Activated B cell treated with CpG ODN at 0.5 μM for 24 hours (primary cell): ENCODE measurements around the gene SLC25A24. TPM values are rescaled to one million over a fixed set of nuclear protein-coding genes. Genes with fewer than 3 reads are reported as not detected.
"Not testable (repeated sequence)": the region's sequence is repeated elsewhere in the genome, so short reads cannot be mapped to it uniquely, and the experiment has no call there.

Experiments used
- ATAC-seq: fragments of 200-7000 bp; cut with Tn5 transposase; one replicate; pipeline ENCODE4 v1.10.0; 2021; ENCODE audit warnings: low read depth, mild to moderate bottlenecking, moderate library complexity
- CTCF ChIA-PET: fragments of 350-600 bp; sonication (Branson Sonifier 250); formaldehyde crosslinking; loops from one replicate; lab custom pipeline; 2021; ENCODE audit warnings: antibody characterized with exemption; lab: Charles Lee
- POLR2A ChIA-PET: fragments of 350-600 bp; sonication (Branson Sonifier 250); formaldehyde crosslinking; loops from one replicate; lab custom pipeline; 2021; ENCODE audit warnings: antibody characterized with exemption; lab: Charles Lee
- DNase-seq: peaks from one replicate; pipeline ENCODE4 v3.0.0; 2022
- H3K27ac Mint-ChIP-seq: one replicate; pipeline ENCODE4 v1.8.0; 2020; ENCODE audit warnings: mixed read lengths
- H3K27me3 Mint-ChIP-seq: one replicate; pipeline ENCODE4 v1.8.0; 2021; ENCODE audit warnings: mixed read lengths
- H3K36me3 Mint-ChIP-seq: one replicate; pipeline ENCODE4 v1.8.0; 2021; ENCODE audit warnings: low read depth, mixed read lengths
- H3K4me1 Mint-ChIP-seq: one replicate; pipeline ENCODE4 v1.8.0; 2021; ENCODE audit warnings: mixed read lengths
- H3K4me3 Mint-ChIP-seq: one replicate; pipeline ENCODE4 v1.8.0; 2020; ENCODE audit warnings: mild to moderate bottlenecking, mixed read lengths
- H3K9me3 Mint-ChIP-seq: one replicate; pipeline ENCODE4 v1.8.0; 2020; ENCODE audit warnings: mixed read lengths
- CTCF ChIP-seq: fragments of 200-600 bp; IDR thresholded peaks from one replicate; pipeline ENCODE4 v1.8.0; 2022; ENCODE audit warnings: antibody characterized with exemption, mild to moderate bottlenecking
- intact Hi-C: fragments of 100-400 bp; cut with micrococcal nuclease; formaldehyde crosslinking; loops from one replicate; pipeline ENCODE4 v1.15.1; 2024
- total RNA-seq: library from RNA; stranded (reverse); gene quantifications from 2 replicates; pipeline ENCODE4 v1.2.3, GENCODE V29; 2022

The SLC25A24 gene
- total RNA-seq, 1 donor from 2014 or later = 22.1 TPM

DNA sequence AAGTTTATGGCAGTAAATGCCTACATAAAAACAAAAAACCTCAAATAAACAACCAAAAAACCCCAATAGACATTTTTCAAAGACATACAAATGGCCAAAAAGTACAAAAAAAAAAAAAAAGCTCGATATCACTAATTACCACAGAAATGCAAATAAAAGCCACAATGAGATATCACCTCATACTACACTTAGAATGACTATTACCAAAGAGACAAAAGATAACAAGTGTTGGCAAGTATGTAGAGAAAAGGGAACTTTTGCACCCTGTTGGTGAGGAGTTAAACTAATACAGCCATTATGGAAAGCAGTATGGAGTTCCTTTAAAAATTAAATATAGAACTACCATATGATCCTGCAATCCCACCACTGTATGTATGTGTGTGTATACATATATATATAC, 21.1 kb downstream of the SLC25A24 start:
- H3K4me3 Mint-ChIP-seq = no peak overlapping the region
- ChIA-PET POLR2A (no interaction called here), CTCF (no interaction called here)
- H3K36me3 Mint-ChIP-seq = peaks cover 85% of the 10 kb centered on the region
- peaks cover 10% of the 10 kb centered on the region for H3K9me3 Mint-ChIP-seq
- no peak for TF ChIP-seq CTCF
- ATAC-seq (no peak), DNase-seq (no peak)
- H3K27ac Mint-ChIP-seq = no peak overlapping the region
- intact Hi-C loops = no loop called here
- no peaks in the 10 kb centered on the region for H3K27me3 Mint-ChIP-seq
- peaks cover 15% of the 10 kb centered on the region for H3K4me1 Mint-ChIP-seq

DNA sequence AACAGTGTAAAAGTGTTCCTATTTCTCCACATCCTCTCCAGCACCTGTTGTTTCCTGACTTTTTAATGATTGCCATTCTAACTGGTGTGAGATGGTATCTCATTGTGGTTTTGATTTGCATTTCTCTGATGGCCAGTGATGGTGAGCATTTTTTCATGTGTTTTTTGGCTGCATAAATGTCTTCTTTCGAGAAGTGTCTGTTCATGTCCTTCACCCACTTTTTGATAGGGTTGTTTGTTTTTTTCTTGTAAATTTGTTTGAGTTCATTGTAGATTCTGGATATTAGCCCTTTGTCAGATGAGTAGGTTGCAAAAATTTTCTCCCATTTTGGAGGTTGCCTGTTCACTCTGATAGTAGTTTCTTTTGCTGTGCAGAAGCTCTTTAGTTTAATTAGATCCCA, 37.7 kb downstream of the SLC25A24 start:
- H3K4me1 Mint-ChIP-seq, CTCF ChIA-PET, H3K27ac Mint-ChIP-seq, POLR2A ChIA-PET, ATAC-seq, intact Hi-C loops, DNase-seq, H3K9me3 Mint-ChIP-seq, H3K4me3 Mint-ChIP-seq, H3K27me3 Mint-ChIP-seq: not testable (repeated sequence)
- H3K36me3 Mint-ChIP-seq = peaks cover 24% of the 10 kb centered on the region

DNA sequence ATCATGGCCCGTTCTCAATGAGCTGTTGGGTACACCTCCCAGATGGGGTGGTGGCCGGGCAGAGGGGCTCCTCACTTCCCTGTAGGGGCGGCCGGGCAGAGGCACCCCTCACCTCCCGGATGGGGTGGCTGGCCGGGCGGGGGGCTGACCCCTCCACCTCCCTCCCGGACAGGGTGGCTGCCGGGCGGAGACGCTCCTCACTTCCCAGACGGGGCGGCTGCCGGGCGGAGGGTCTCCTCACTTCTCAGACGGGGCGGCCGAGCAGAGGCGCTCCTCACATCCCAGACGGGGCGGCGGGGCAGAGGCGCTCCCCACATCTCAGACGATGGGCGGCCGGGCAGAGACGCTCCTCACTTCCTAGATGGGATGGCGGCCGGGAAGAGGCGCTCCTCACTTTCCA, 40.2 kb downstream of the SLC25A24 start:
- H3K9me3 Mint-ChIP-seq, H3K27ac Mint-ChIP-seq, H3K4me3 Mint-ChIP-seq, intact Hi-C loops, H3K27me3 Mint-ChIP-seq, ATAC-seq, DNase-seq, POLR2A ChIA-PET, H3K4me1 Mint-ChIP-seq, CTCF ChIA-PET: not testable (repeated sequence)
- H3K36me3 Mint-ChIP-seq = peaks cover 41% of the 10 kb centered on the region

- no peak for DNase-seq
- no peaks in the 10 kb centered on the region for H3K4me1 Mint-ChIP-seq
- peaks cover 49% of the 10 kb centered on the region for H3K36me3 Mint-ChIP-seq
- H3K27ac Mint-ChIP-seq = no peak overlapping the region
- intact Hi-C loops = no loop called here
- H3K9me3 Mint-ChIP-seq = no peaks in the 10 kb centered on the region
- POLR2A ChIA-PET = no interaction called here
- no peak overlapping the region for H3K4me3 Mint-ChIP-seq
- H3K27me3 Mint-ChIP-seq = no peaks in the 10 kb centered on the region
- TF ChIP-seq CTCF = no peak
- CTCF ChIA-PET = no interaction called here
- no peak for ATAC-seq
Measured at GRCh38 chr1:108158893-108159453, 41.2 kb downstream of the SLC25A24 start.

DNA sequence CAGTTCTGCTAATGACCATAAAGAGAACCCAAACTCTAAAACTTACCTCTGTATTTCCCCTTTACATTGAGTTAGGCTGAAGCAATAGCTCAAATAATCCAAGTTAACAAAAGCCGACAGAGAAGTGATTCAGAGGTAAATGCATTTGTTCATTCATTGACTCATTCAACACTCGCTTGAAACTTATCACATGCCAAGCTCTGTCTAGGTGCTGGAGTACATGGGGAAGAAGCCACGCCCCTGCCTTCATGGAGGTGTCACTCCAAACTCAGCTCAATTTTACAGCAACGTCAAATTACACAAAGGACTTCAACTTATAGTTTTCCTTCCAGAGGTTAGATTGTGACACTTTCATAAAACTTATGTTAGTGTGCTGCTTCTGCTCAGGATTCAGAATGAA, 45.8 kb downstream of the SLC25A24 start:
- CTCF ChIA-PET = no interaction called here
- DNase-seq = no peak
- Mint-ChIP-seq H3K4me3 (no peak overlapping the region), H3K4me1 (no peaks in the 10 kb centered on the region), H3K9me3 (no peaks in the 10 kb centered on the region), H3K27ac (no peak overlapping the region), H3K27me3 (no peaks in the 10 kb centered on the region), H3K36me3 (peaks cover 36% of the 10 kb centered on the region)
- POLR2A ChIA-PET = no interaction called here
- no peak for TF ChIP-seq CTCF
- intact Hi-C loops = no loop called here
- no peak for ATAC-seq

DNA sequence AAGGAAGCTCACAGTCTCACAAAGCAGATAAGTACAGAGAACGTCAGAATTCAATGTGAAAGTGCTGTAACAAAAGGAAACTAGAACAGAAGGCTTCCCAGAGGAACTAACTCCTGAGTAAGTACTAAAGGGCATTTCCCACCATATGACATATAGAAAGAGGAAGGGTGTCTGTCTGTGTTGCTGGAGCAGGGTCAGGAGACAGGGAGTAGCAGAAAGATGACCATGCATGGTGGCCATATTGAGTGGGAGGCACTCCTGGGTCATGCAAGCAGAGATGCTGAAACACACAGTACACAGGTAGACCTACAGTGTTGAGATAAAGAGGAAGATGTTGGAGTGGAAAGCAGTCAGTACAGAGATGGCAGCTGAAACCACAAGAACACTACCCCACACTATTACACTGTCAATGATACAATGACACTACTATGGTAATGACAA, 47.3 kb downstream of the SLC25A24 start:
- TF ChIP-seq CTCF = no peak
- ATAC-seq = no peak
- no peak overlapping the region for H3K4me3 Mint-ChIP-seq
- CTCF ChIA-PET = no interaction called here
- no peaks in the 10 kb centered on the region for H3K4me1 Mint-ChIP-seq
- peaks cover 46% of the 10 kb centered on the region for H3K36me3 Mint-ChIP-seq
- no peaks in the 10 kb centered on the region for H3K27me3 Mint-ChIP-seq
- POLR2A ChIA-PET = interaction anchor here (1.0 kb wide), 1 partner anchor 48 kb away, joined by 3 read pairs; the partner anchor contains the start of gene SLC25A24
- DNase-seq = no peak
- H3K27ac Mint-ChIP-seq = no peak overlapping the region
- no peaks in the 10 kb centered on the region for H3K9me3 Mint-ChIP-seq
- intact Hi-C loops = no loop called here
